GM04503 (cell line): ENCODE measurements around the gene CXorf49.
"Not testable (repeated sequence)": the region's sequence is repeated elsewhere in the genome, so short reads cannot be mapped to it uniquely, and the experiment has no call there.

Source experiments
- DNase-seq: peaks from one replicate; pipeline ENCODE4 v3.0.0-alpha.2; 2012; ENCODE audit warnings: low read depth

The CXorf49 gene

DNA sequence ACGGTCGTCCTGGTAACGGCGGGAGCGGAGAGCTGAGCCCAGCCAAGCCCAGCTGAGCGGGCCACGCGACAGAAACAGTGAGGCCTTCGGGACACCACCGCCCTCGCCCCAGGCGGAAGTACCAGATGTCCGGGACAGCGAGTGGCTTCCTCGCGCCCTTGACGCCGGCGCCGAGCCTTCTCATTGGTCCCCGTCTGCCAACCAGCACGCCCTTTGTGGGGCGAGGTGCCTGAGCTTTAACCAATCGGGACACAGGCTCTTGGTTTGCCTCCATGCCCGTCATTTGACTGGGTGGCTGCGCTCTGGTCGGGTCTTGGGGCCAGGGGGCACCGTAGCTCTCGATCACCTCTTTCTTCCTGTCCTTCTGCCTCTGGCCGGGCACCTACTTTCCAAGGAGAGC, at the start of gene CXorf49:
CXorf49 (minus strand) TSS at position 101 of the 400 bp plus-strand sequence. CDS start 134 bp downstream, outside the sequence.
- DNase-seq = not testable (repeated sequence)

DNA sequence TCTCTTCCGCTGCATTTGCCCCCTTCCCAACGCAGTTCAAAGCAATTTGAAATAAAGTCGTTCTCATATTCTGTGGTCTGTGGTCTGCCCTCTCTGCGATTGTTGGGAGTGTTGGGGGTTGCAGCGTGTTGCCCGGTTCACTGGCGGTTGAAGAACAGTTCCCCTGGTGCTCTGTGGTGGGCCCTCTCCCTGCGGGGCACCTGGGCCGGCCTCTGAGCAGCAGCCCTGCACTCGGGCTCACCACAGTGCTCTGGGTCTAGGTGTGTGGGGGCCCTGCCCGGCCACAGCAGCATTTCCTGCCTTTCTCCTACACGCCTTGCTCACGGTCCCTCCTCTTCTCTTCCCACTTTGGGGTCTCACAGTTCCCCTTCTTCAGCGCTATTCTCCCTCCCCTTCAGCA, 49.0 kb upstream of the CXorf49 start:
- DNase-seq = not testable (repeated sequence)

DNA sequence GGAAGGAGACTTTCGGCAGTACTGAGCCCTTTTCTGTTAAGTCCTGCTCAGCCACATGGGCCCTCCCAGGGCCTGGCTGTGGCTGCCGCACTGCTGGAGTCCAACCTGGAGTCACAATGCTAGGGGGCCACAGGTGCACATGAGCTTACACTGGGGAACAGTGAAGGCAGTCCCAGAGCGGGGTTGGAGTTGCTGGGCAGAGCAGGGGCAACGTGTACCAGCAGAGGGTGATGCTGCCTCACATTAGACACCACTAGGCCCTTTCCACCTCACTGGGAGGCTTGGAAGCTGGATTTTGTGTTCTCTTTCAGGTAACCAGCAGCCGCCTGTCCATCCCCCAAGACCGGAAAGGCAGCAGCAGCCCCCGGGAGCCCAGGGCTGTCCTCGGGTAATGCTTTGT, 47.5 kb upstream of the CXorf49 start:
- not testable (repeated sequence) for DNase-seq

DNA sequence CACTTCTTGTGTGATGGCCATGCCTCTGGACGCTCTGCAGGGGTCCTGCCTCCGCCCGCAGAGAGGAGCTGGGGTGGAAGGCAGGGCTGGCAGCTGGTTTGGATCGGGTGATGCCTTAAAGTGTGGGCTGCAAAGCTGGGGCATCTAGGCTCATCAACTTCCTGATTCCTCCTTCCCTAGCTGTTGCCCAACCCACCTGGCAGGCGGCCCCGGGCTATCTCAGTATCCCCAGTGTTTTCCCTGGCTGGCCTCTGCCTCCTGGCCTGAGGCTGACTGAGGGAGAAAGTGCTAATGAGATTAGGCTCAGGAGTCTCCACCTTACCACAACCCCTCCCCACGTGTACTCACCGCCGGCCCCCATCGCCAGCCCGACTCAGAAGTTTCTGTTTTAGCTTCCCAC, 46.7 kb upstream of the CXorf49 start:
- not testable (repeated sequence) for DNase-seq

DNA sequence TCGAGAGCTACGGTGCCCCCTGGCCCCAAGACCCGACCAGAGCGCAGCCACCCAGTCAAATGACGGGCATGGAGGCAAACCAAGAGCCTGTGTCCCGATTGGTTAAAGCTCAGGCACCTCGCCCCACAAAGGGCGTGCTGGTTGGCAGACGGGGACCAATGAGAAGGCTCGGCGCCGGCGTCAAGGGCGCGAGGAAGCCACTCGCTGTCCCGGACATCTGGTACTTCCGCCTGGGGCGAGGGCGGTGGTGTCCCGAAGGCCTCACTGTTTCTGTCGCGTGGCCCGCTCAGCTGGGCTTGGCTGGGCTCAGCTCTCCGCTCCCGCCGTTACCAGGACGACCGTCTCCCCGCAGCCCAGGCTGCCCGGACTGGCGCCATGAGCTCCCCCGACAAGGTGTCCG, 45.0 kb upstream of the CXorf49 start, which contains the start of gene CXorf49B:
CXorf49B (plus strand) TSS at position 301 of the 400 bp plus-strand sequence; CDS start at position 376, 75 bp downstream.
- DNase-seq = not testable (repeated sequence)

DNA sequence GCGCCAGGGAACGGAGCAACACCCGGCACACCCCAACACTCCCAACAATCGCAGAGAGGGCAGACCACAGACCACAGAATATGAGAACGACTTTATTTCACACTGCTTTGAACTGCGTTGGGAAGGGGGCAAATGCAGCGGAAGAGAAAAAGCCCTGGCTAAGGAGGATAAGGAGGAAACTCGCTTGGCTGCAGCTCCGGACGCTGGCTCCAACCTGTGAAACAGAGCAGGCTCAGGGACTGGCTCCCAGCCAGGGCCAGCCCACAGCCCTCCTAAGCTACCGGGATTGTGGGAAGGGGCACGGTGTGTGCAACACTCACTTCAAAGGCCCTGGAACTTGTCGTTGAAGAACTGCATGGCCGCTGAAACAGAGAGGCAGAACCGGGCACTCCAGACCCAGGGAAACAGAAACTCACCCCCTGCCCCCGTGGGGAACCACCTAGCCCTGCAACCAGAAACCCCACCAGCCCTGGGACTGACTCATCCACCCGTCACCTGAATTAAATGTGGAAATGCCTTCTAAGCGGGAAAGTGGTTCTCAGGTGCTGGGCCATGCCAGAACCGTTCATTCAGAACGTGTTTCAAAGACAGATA, 42.7 kb upstream of the CXorf49 start:
- not testable (repeated sequence) for DNase-seq

DNA sequence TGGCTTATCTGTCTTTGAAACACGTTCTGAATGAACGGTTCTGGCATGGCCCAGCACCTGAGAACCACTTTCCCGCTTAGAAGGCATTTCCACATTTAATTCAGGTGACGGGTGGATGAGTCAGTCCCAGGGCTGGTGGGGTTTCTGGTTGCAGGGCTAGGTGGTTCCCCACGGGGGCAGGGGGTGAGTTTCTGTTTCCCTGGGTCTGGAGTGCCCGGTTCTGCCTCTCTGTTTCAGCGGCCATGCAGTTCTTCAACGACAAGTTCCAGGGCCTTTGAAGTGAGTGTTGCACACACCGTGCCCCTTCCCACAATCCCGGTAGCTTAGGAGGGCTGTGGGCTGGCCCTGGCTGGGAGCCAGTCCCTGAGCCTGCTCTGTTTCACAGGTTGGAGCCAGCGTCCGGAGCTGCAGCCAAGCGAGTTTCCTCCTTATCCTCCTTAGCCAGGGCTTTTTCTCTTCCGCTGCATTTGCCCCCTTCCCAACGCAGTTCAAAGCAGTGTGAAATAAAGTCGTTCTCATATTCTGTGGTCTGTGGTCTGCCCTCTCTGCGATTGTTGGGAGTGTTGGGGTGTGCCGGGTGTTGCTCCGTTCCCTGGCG, 2.3 kb upstream of the CXorf49 start:
- not testable (repeated sequence) for DNase-seq

DNA sequence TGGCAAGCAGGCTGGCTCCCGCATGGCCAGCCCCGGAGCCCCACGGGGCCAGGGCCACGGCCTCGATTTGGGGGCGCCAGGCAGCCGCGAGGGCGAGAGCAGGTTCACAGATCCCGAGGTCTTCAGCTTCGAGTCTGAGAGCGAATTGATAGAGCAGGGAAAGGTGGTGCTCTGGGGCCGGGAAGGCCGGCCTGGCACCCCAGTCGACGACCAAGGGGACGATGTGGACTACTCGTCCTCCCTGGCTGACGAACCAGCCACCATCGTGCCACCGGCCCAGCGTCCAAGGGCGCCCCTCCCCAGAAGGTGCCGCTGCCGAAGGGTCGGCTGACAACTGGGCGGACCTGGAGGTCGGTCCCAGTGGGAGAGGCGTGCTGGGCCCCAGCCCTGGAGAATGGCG, 1.1 kb upstream of the CXorf49 start:
- not testable (repeated sequence) for DNase-seq

DNA sequence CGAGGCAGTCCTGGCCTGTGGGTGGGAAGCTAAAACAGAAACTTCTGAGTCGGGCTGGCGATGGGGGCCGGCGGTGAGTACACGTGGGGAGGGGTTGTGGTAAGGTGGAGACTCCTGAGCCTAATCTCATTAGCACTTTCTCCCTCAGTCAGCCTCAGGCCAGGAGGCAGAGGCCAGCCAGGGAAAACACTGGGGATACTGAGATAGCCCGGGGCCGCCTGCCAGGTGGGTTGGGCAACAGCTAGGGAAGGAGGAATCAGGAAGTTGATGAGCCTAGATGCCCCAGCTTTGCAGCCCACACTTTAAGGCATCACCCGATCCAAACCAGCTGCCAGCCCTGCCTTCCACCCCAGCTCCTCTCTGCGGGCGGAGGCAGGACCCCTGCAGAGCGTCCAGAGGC, 1.8 kb downstream of the CXorf49 start:
- DNase-seq = not testable (repeated sequence)

DNA sequence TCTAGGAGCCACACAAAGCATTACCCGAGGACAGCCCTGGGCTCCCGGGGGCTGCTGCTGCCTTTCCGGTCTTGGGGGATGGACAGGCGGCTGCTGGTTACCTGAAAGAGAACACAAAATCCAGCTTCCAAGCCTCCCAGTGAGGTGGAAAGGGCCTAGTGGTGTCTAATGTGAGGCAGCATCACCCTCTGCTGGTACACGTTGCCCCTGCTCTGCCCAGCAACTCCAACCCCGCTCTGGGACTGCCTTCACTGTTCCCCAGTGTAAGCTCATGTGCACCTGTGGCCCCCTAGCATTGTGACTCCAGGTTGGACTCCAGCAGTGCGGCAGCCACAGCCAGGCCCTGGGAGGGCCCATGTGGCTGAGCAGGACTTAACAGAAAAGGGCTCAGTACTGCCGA, 2.5 kb downstream of the CXorf49 start:
- DNase-seq = not testable (repeated sequence)

DNA sequence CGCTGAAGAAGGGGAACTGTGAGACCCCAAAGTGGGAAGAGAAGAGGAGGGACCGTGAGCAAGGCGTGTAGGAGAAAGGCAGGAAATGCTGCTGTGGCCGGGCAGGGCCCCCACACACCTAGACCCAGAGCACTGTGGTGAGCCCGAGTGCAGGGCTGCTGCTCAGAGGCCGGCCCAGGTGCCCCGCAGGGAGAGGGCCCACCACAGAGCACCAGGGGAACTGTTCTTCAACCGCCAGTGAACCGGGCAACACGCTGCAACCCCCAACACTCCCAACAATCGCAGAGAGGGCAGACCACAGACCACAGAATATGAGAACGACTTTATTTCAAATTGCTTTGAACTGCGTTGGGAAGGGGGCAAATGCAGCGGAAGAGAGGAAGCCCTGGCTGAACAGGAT, 4.0 kb downstream of the CXorf49 start:
- DNase-seq = not testable (repeated sequence)

DNA sequence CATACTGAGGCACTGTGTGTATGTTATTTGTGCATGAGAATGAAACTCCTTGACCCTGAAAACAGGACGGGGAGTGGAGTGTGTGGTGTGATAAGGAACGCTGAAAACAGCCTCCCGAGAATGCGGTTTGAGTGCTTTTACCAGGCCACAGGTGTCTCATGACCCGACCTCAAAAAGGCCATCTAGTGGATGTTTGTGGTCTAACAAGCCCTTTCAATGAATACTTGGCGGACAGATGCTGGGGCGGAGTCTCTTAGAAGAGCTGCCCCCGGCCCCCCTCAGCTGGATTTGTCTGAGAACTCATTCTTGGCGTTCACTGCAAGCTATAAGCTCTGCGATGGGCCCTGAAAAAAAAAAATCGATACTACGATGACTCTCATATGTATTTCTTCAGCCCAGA, 15.2 kb downstream of the CXorf49 start:
- not testable (repeated sequence) for DNase-seq

DNA sequence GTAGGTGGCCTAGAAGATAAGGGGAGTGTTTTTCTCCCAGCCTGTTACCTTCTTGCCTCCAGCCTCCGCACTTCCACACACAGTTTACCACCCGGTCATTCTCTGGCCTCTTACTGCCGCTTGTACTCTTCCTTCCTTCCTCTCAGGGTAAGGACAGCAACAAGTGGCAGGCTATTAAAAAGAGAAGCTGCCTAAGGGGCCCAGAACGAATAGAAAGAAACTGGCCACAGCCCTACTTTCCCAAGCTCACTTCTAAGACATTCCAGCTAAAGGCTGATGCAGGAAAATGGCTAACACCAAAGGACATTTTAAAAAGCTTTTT, 19.1 kb downstream of the CXorf49 start:
- DNase-seq = not testable (repeated sequence)

DNA sequence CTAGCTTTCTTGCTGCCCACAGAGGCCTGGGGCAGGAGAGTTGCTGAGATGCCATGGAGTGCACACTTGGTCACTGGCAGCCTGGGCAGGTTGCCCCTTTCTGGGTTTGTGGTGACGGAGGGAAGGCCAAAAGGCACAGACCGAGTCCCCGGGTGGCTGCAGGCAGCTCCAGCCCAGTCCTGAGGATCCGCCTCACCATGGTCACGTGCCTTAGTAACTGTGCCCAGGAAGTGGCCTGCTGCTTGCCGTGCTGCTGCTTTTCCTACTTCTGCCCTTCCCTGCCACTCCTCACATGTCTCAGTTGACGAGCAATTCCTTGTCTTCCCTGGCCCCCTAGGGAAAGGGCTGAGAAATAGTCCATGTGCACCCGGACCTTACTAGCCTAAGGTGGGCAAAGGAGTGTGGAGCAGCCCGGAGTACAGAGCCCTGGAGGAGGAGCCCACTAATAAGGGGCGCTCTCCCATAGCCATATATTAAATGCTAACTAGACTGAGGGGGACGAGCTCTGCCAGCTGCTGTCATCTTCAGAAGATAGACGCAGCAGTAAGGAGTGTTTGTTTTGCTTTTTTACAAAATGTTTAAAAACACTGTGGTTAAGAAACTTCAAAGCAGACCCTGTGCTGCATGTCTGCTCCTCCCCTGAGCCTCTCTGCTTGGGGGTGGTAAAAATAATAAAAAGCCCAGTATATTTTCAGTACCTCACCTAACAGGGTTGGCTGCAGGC, 19.6 kb downstream of the CXorf49 start:
- not testable (repeated sequence) for DNase-seq

DNA sequence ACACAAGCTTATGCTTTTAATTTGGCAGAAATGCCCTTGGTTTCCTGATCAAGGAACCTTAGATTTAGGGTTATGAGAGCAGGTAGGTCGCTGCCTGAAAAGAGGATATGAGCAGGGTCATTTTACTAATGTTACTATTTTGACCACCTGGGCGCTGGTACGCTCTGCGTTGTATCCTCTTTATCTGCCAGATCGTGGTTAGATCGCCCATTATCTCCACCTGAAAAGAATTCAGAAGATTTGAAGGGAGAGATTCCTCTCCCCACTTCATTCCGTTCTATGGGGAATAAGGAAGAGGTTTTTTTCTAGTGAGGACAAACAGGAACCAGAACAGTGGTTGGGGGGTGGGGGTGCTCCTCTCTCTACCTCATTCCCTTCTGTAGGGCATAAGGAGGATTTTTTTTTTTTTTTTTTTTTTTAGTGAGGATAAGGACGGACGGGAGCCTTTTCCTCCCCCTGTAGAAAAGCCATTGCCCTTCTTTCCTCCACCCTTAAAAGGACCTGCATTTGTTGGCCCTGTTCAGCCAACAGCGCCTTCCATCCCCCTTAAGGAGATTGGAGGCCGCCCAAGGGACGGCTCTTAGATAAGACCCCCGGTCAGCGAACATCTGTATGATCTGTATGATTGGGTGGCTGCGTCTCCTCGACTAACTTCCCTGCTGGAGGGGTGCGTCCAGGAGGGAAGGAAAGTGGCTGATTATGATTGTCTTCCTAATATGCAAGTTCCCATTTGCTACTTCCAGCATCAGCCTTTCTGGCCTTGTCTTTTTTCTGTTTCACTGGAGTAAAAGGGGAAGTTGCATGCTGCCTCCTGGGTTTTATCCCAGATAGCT, 20.4 kb downstream of the CXorf49 start:
- DNase-seq = not testable (repeated sequence)

DNA sequence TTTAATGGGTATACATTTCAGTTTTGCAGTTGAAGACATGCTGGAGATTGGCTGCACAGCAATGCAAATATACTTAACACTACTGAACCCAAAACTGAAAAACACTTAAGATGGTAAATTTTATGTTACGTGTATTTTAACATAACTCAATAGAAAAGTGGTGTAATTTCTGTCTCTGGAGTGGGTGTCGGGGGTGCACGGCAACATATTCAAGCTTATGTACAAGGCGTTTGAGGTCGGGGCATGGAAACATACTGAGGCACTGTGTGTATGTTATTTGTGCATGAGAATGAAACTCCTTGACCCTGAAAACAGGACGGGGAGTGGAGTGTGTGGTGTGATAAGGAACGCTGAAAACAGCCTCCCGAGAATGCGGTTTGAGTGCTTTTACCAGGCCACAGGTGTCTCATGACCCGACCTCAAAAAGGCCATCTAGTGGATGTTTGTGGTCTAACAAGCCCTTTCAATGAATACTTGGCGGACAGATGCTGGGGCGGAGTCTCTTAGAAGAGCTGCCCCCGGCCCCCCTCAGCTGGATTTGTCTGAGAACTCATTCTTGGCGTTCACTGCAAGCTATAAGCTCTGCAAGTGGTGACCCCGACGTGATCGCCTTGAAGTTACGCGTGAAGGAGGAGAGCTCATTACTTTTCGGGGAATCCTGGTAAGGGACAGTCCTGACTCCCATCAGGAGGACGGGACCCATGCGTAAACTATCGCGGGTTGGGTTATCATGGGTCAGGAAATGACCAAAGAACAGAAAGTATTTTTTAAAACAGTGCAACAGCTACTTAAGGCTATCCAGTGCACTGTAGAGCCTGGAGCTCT, 21.2 kb downstream of the CXorf49 start:
- not testable (repeated sequence) for DNase-seq

DNA sequence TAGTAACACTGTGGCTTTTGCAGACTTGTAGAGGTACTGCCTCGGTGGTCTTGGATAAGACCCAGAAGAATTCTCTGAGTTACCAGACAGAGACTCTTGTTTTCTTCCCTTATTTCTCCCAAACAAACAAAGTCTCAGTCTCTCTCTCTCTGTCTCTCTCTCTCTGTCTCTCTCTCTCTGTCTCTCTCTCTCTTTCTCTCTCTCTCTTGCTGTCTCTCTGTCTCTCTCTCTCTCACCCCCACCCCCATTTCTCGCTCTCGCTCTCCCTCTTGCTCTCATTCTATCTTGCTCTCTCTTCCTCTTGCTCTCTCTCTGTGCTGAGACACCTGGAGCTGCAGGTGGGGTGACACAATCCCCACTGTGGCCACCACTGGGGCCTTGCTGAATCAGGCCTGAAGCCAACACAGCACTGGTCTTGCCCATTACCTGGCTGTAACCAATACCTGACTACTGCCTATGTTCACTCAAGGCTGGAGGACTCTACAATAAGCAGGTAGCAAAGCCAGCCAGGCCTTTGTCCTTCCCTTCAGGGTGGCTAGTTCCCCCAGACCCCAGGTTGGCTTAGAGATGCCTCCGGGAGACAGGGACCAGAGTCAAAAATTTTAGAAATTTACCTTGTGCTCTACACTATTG, 38.4 kb downstream of the CXorf49 start:
- no peak for DNase-seq

DNA sequence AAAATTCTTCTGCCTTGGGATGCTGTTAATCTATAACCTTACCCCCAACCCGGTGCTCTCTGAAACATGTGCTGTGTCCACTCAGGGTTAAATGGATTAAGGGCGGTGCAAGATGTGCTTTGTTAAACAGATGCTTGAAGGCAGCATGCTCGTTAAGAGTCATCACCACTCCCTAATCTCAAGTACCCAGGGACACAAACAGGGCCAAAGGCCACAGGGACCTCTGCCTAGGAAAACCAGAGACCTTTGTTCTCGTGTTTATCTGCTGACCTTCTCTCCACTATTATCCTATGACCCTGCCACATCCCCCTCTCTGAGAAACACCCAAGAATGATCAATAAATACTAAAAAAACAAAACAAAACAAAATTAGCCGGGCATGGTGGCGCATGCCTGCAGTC, 40.9 kb downstream of the CXorf49 start:
- DNase-seq = not testable (repeated sequence)

DNA sequence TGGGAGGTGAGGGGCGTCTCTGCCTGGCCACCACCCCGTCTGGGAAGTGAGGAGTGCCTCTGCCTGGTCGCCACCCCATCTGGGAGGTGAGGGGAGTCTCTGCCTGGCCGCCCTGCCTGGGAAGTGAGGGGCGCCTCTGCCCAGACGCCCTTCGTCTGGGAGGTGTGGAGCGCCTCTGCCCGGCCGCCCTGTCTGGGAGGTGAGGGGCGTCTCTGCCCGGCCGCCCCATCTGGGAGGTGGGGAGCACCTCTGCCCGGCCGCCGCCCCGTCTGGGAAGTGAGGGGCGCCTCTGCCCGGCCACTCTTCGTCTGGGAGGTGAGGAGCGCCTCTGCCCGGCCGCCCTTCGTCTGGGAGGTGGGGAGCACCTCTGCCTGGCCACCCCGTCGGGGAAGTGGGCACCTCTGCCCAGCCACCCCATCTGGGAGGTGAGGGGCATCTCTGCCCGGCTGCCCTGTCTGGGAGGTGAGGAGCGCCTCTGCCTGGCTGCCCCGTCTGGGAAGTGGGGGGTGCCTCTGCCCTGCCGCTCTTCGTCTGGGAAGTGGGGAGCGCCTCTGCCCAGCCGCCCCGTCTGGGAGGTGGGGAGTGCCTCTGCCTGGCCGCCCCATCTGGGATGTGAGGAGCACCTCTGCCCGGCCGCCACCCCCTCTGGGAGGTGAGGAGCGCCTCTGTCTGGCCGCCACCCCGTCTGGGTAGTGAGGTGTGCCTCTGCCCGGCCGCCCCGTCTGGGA, 41.9 kb downstream of the CXorf49 start:
- DNase-seq = not testable (repeated sequence)

DNA sequence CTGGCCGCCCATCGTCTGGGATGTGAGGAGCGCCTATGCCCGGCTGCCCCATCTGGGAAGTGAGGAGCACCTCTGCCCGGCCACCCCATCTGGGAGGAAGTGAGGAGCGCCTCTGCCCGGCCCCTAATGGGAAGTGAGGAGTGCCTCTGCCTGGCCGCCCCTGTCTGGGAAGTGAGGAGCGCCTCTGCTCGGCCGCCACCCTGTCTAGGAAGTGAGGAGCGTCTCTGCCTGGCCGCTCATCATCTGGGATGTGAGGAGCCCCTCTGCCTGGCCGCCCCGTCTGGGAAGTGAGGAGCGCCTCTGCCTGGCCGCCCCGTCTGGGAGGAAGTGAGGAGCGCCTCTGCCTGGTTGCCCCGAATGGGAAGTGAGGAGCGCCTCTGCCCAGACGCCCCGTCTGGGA, 42.4 kb downstream of the CXorf49 start:
- DNase-seq = not testable (repeated sequence)
